PFSK-1 (cell line): ENCODE data around the gene DIAPH2.

ENCODE experiments used
- FOXP2 ChIP-seq: optimal IDR thresholded peaks from 2 replicates; pipeline ENCODE3; 2011; ENCODE audit warnings: borderline replicate concordance, control low read depth, inconsistent platforms; ENCODE audit not compliant: insufficient read depth; ENCODE audit errors: extremely low read length, extremely low read depth
- POLR2AphosphoS5 ChIP-seq: IDR thresholded peaks from 2 replicates; pipeline ENCODE4 v1.6.1; 2012; ENCODE audit warnings: low read depth, mild to moderate bottlenecking, control low read depth, low read length, moderate library complexity
- SIN3A ChIP-seq: IDR thresholded peaks from 2 replicates; pipeline ENCODE4 v1.6.1; 2012; ENCODE audit warnings: mild to moderate bottlenecking, low read length, moderate library complexity, borderline replicate concordance; ENCODE audit not compliant: insufficient read depth
- TAF1 ChIP-seq: IDR thresholded peaks from 2 replicates; pipeline ENCODE4 v1.6.1; 2012; ENCODE audit warnings: low read length, control low read depth, borderline replicate concordance; ENCODE audit not compliant: insufficient read depth
- TF ChIP-seq, protein P1 (sequence below), 2 experiments: IDR thresholded peaks; 2 replicates each; pipeline versions ENCODE4 v1.6.1 to v1.8.0; 2011 to 2012; ENCODE audit warnings: low read depth in 2 of 2, low read length in 2 of 2, control low read depth in 1 of 2, inconsistent platforms in 1 of 2, mild to moderate bottlenecking in 1 of 2, moderate library complexity in 1 of 2; ENCODE audit not compliant: insufficient read depth in 1 of 2

Gene DIAPH2

DNA sequence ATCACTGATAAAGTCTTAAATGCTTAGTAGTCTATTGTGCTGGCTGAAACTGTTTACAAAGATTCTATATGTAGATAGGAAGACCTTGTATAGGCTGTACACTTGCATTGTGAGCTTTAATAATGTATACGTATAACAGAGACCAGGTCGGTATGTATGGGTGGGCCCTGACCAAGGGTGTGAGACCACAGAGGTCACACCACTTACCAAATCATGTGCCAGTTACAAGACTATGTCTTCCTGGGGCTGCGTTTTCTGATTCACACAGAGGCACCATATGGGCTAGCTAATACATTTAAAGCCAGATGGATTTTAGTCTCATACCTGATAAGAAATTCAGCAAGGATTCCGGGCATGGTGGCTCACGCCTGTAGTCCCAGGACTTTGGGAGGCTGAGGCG, 8.8 kb downstream of the DIAPH2 start:
- no peak for TF ChIP-seq POLR2AphosphoS5
- TF ChIP-seq, protein P1, sequence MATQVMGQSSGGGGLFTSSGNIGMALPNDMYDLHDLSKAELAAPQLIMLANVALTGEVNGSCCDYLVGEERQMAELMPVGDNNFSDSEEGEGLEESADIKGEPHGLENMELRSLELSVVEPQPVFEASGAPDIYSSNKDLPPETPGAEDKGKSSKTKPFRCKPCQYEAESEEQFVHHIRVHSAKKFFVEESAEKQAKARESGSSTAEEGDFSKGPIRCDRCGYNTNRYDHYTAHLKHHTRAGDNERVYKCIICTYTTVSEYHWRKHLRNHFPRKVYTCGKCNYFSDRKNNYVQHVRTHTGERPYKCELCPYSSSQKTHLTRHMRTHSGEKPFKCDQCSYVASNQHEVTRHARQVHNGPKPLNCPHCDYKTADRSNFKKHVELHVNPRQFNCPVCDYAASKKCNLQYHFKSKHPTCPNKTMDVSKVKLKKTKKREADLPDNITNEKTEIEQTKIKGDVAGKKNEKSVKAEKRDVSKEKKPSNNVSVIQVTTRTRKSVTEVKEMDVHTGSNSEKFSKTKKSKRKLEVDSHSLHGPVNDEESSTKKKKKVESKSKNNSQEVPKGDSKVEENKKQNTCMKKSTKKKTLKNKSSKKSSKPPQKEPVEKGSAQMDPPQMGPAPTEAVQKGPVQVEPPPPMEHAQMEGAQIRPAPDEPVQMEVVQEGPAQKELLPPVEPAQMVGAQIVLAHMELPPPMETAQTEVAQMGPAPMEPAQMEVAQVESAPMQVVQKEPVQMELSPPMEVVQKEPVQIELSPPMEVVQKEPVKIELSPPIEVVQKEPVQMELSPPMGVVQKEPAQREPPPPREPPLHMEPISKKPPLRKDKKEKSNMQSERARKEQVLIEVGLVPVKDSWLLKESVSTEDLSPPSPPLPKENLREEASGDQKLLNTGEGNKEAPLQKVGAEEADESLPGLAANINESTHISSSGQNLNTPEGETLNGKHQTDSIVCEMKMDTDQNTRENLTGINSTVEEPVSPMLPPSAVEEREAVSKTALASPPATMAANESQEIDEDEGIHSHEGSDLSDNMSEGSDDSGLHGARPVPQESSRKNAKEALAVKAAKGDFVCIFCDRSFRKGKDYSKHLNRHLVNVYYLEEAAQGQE (IDR thresholded peaks at IDR 0.05; ENCODE audit: insufficient read depth in 1 of 2, low read depth in 2 of 2, low read length in 2 of 2): no peak
- no peak for TF ChIP-seq SIN3A
- no peak for TF ChIP-seq TAF1
- no peak for TF ChIP-seq FOXP2

DNA sequence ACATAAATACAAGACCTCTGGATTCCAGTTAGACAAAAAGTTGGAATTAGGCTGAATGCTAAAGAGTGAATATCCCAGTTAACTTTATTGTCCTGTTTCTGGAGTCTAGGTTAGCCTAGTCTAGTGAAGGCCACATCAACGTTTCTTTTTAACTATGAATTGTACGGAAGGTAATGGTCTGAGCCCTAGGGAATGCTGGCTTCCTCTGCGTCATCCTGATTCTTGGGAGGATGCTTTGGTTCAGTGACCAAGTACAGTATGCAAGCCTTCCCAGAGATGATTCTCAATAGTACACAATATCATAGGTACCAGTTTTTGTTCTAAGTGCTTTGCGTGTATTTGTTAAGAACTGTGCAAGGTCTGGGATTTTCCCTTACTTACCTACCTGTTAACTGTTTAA, 11.8 kb downstream of the DIAPH2 start:
- no peak for TF ChIP-seq POLR2AphosphoS5
- TF ChIP-seq SIN3A: no peak
- TF ChIP-seq FOXP2: no peak

DNA sequence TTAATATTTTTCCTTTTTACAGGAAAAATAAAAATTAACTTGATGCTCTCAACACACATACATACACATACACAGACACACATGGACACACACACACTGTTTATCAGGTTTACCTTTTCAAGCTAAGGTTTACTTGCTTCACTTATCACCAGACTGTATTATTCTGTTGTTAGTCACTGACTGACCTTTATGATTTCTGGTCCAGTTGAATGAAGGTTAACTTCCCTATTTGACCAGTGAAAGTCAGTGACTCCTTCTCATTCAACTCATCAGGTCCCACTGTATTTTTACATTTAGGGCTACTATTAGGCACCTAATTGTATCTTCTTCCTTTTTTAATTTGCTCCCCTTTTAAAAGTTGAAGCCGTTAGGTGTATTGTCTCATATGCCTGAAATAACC, 16.0 kb downstream of the DIAPH2 start:
- TF ChIP-seq POLR2AphosphoS5 (no peak), SIN3A (no peak), FOXP2 (no peak), TAF1 (no peak)
- TF ChIP-seq, protein P1 (IDR thresholded peaks at IDR 0.05; ENCODE audit: insufficient read depth in 1 of 2, low read depth in 2 of 2, low read length in 2 of 2): no peak

DNA sequence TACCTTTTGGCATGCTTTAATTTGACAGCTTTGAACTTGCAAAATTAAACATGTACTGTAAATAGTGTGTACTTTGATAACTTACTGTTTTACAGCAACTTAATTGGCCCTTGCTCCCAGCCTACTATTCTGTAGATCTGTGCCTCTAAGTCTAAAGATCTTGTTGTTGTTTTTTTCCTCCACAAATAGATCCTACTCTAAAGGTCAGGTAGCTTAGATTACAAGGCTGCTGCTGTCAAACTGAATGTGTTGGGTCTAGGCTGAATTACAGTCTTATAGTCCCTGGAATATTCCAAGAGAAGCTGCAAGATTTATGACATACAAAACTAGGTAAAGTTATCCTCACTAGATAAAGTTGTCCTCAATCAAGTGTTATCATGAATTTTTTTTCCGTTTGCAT, 18.7 kb downstream of the DIAPH2 start:
- TF ChIP-seq, protein P1 (IDR thresholded peaks at IDR 0.05; ENCODE audit: insufficient read depth in 1 of 2, low read depth in 2 of 2, low read length in 2 of 2): no peak

DNA sequence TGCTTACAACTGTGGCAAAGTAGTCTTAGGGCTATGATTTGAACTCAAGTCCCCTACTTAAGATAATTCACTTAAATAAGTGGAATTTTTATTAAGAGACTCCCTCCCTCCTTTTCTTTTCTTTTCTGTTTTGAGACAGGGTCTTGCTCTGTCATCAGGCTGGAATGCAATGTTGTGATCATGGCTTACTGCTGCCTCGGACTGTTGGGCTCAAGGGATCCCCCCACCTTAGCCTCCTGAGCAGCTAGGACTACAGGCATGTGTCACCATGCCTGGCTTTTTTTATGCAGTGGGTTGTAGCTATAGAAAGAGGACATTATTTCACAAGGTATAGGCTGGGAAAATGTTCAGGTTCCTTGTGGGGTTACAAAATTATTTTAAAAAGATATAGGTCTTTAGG, 19.2 kb downstream of the DIAPH2 start:
- TF ChIP-seq FOXP2 (no peak), TAF1 (no peak), SIN3A (no peak), POLR2AphosphoS5 (no peak)
- TF ChIP-seq, protein P1 (IDR thresholded peaks at IDR 0.05; ENCODE audit: insufficient read depth in 1 of 2, low read depth in 2 of 2, low read length in 2 of 2): no peak

DNA sequence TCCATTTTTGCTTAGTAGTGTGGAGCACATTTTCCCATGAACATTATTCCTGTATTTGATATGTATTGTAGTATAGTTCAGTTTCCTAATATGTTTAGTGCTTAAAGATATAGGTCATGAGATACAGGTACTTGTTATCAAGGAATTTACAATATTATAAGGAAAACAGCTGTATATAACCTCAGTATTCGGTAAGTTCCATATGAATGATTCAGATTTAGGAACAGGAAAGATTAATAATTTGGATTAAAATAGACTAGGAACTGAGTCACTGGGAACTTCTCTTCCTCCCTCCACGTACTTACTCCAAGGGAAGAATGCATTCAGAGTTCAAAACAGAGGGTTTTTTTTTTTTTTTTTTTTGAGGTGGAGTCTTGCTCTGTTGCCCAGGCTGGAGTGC, 20.0 kb downstream of the DIAPH2 start:
- TF ChIP-seq POLR2AphosphoS5 (no peak), FOXP2 (no peak), TAF1 (no peak), SIN3A (no peak)
- TF ChIP-seq, protein P1 (IDR thresholded peaks at IDR 0.05; ENCODE audit: insufficient read depth in 1 of 2, low read depth in 2 of 2, low read length in 2 of 2): no peak
